Caki2 (cell line): ENCODE results near the gene SOWAHB. TPM values are rescaled to one million over a fixed set of nuclear protein-coding genes. Genes with fewer than 3 reads are reported as not detected.
"Not testable (repeated sequence)": the region's sequence is repeated elsewhere in the genome, so short reads cannot be mapped to it uniquely, and the experiment has no call there.

Source experiments
- DNase-seq: peaks from one replicate; pipeline ENCODE4 v3.0.0-alpha.2; 2015; ENCODE audit warnings: low read depth
- in situ Hi-C: cut with HindIII; loops from 2 replicates; pipeline ENCODE4 v1.10.0; 2016; ENCODE audit warnings: low sequenced_read_pairs, low pct_unique_long_range_greater_than_20kb, mixed read lengths
- total RNA-seq: library from RNA; depleted of rRNA; stranded (reverse); fragments of >200 nt; shearing (Covaris generic); gene quantifications from 2 replicates; pipeline ENCODE4 v1.2.3, GENCODE V29; 2014; ENCODE audit warnings: low replicate concordance

SOWAHB gene
- total RNA-seq, 1 experiment from 2014 or later, result not detected

- in situ Hi-C loops, result no loop called here
- peak; percentile 28 for DNase-seq
Measured at GRCh38 chr4:76896614-76897535, 1.1 kb downstream of the SOWAHB start.

DNA sequence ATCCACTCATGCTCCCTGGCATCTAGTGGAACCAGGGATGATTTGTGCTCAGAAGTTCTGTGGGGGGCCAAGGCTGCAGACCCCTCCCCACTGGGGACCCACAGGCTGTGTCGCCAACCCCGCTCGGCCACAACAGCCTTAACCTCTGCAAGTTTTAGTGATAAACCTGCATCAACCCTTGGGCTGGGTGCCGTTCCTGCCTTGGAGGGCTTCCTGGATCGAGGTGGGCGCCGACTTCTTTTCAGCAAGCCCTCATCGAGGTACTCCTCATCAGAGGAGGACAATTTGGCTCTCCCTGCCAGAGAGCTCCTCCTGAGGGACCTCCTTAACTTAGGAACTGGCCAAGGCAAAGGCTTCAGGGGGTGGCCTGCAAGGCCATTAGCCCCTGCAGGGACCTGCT, 1.9 kb downstream of the SOWAHB start:
- no peak for DNase-seq
- in situ Hi-C loops, result no loop called here

DNA sequence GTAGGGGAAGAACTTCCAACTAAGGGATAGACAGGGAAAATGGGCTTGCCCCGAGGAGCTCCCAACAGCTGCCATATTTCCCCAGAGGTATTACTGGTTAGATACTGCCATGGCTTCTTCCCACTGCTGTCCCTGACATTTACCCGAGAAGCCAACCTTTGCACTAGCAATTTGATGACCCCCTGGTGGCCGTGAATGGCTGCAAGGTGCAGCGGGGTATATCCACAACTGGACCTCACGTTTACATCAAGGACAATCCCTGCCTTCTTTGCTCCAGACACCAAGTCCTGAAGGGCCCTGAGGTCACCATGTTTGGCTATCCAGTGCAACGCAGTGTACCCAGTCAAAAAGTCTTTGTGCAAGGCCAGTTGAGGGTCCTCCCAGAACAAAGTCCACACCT, 2.3 kb downstream of the SOWAHB start:
- in situ Hi-C loops, result no loop called here
- no peak for DNase-seq

GRCh38 chr4:76894537-76895255, 3.2 kb downstream of the SOWAHB start:
- in situ Hi-C loops, result no loop called here
- DNase-seq, result no peak

DNA sequence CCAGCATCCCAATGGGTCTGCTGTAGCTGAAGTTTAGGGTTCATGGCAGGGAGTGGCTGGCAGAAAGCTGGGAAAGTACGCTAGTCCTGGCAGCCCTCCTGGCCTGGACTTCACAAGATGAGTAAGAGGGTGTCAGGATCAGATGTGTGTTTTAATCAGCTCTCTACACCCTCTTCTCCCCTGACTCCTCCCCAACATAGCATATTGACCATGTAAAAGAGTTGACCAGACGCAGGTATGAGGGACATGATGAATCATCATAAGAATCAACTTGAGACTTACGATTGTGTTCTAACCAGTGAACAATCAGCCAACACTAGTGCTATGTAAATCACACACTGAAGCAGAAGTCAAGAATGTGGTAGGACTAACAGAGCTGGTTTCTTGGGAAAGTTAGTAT, 5.3 kb downstream of the SOWAHB start:
- in situ Hi-C loops, result no loop called here
- DNase-seq, result no peak

GRCh38 chr4:76892001-76892400, 5.9 kb downstream of the SOWAHB start:
- no peak for DNase-seq
- in situ Hi-C loops, result no loop called here

DNA sequence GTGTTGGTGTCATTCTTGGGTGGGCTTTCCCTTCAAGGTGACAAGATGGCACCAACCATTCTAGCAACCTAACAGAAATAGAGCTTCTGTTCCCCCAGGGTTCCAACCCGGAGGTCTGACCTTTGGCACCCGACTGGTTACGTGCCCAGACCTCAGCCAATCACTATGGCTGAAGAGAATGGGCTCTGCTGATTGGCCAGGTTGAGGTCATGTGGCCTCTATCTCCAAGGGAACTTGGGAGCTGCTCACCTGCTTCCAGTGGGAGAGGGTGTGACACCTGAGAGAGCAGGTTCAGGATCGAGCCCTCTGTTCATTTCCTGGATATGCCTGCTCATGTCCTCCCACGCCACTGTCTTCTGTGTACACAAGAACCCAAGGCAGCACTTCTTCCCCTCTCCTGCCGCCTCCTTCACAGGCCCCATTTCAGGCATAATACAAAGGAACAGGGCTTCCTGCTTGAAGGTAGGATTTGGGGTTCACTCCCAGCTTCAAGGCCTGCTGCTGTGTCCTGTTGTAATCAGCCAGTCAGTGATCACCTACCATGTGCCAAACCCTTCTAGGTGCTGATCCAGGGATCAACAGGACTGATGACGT, 11.0 kb downstream of the SOWAHB start:
- in situ Hi-C loops, result no loop called here
- DNase-seq, result no peak

DNA sequence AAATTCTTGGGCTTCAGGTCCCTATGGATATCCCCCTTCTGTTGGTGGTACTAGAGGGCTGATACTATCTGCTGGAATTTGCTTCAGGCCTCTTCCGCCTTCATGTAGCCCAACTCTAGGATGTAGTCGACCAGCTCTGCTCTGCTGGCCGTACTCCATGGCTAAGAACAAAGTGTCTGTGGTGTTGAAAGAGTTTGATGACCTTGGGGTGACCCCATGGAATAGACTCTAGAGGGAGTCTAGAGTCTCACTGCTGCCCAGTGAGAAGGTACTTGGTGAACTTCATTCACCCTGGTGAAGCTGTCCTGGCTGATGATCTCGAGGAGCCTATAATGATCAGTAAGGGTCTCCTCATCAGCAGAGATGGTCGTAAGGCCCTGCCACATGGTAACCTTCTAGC, 11.7 kb downstream of the SOWAHB start:
- in situ Hi-C loops, result no loop called here

DNA sequence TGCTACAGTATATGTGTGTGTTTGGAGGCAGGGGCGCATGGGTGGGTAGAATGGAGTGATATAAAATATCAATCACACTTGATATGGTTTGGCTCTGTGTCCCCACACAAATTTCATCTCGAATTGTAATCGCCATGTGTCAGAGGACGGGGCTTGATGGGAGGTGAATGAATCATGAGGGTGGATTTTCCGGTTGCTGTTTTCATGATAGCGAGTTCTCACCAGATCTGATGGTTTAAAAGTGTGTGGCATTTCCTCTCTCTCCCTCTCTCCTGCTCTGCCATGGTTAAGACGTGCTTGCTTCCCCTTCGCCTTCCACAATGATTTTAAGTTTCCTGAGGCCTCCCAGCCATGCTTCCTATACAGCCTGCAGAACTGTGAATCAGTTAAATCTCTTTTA, 14.8 kb downstream of the SOWAHB start:
- DNase-seq, result no peak
- in situ Hi-C loops, result no loop called here

More for the DNA sequence above, 11.7 kb downstream of the SOWAHB start:
- no peak for DNase-seq

GRCh38 chr4:76882630-76883029, 15.3 kb downstream of the SOWAHB start:
- in situ Hi-C loops, result no loop called here
- DNase-seq, result no peak

GRCh38 chr4:76881375-76881774, 16.6 kb downstream of the SOWAHB start:
- no peak for DNase-seq
- in situ Hi-C loops, result no loop called here

DNA sequence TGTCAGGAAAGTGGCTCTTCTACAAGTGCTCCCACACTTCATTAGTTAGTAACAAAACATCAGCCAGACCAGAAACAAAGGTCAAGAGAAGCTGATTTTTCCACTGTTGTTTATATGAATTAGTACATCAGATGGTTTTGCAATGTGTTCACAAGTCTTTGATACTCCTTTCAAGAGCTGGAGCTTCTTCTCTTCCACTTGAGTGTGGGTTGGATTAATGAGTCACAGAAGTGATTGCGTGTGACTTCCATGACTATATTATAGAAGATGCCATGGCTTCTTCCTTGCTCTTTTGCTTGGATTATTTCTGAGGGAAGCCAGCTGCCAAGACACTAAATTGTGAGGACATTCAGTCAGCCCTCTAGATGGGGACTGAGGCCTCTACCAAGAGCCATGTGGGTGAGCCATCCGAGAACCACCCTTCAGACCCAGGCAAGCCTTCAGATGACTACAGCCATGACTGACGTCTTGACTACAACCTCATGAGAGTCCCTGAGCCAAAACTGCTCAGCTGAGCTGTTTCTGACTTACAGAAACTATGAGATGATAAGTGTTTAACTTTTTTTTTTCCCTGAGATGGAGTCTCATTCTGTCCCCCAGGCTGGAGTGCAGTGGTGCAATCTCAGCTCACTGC, 18.1 kb downstream of the SOWAHB start:
- in situ Hi-C loops, result no loop called here
- DNase-seq, result no peak

DNA sequence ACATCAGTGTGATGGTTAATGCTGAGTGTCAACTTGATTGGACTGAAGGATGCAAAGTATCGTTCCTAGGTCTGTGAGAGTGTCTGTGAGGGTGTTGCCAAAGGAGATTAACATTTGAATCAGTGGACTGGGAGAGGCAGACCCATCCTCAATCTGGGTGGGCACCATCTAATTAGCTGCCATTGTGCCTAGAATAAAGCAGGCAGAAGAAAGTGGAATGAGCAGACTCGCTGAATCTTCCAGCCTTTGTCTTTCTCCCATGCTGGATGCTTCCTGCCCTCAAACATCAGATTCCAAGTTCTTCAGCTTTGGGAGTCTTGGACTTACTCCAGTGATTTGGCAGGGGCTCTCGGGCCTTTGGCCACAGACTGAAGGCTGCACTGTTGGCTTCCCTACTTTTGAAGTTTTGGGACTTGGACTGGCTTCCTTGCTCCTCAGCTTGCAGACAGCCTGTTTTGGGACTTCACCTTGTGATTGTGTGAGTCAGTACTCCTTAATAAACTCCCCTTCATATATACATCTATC, 19.2 kb downstream of the SOWAHB start:
- DNase-seq, in situ Hi-C loops: not testable (repeated sequence)

DNA sequence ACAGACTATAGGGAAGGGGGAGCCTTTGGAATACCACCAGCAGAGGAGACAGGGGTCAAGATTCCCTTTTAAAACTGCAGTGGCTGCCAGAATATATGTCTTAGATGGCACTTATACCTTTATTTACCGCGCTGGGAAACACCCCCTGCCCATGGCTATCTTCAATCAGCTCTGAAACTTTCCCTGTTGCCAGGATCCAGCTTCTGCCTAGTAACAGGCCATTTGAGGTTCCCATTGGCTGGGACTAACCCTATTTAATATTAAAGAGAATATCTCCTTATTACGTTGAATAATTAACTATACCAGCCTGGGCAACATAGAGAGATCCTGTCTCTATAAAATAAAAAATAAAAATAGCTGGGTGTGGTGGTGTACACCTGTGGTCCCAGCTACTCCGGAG, 23.8 kb downstream of the SOWAHB start:
- in situ Hi-C loops, result no loop called here
- no peak for DNase-seq

DNA sequence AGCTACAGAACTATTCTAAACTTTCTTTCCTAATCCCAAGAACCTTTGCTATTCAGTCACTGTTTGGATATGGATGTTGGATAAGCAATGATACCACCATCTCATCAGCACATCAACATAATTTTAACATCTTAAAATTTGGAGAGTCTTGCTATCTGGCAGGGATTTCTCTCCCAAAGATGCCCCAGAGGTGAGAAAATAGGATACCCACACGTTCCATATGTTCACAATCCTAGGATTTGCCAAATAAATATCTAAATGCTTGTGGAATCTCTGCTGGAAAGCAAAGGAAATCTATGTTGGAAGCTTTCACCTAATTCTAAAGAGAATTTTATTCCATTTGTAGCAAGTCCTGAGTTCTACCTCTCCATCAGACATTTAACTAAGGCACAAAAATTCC, 24.4 kb downstream of the SOWAHB start:
- in situ Hi-C loops, result no loop called here
- DNase-seq, result no peak

DNA sequence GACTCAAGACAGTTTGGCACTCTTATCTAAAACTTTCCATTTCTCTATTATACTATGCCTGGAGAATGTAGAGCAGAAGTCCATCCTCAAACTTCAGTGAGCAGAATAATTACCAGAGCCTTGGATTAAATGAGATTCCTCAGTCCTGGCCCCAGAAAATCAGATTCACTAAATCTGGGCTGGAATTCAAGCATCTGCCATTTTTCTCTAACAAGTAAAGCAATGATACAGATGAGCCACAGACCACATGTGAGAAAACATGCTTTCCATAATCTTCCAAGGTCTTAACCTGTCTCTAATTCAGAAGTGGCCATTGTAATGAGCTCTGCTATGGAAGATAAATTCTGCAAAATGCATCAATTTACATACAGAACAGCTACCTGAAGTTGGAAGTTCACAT, 25.4 kb downstream of the SOWAHB start:
- DNase-seq, result no peak
- in situ Hi-C loops, result no loop called here

- not testable (repeated sequence) for DNase-seq
Measured at GRCh38 chr4:76868780-76869179, 29.2 kb downstream of the SOWAHB start.

GRCh38 chr4:76867880-76868655, 29.9 kb downstream of the SOWAHB start:
- in situ Hi-C loops, result no loop called here
- DNase-seq, result peak; percentile 2

More at GRCh38 chr4:76868780-76869179, 29.2 kb downstream of the SOWAHB start:
- in situ Hi-C loops, result not testable (repeated sequence)
